ENCODE measurements around the gene GSTO1.

GSTO1 gene

DNA sequence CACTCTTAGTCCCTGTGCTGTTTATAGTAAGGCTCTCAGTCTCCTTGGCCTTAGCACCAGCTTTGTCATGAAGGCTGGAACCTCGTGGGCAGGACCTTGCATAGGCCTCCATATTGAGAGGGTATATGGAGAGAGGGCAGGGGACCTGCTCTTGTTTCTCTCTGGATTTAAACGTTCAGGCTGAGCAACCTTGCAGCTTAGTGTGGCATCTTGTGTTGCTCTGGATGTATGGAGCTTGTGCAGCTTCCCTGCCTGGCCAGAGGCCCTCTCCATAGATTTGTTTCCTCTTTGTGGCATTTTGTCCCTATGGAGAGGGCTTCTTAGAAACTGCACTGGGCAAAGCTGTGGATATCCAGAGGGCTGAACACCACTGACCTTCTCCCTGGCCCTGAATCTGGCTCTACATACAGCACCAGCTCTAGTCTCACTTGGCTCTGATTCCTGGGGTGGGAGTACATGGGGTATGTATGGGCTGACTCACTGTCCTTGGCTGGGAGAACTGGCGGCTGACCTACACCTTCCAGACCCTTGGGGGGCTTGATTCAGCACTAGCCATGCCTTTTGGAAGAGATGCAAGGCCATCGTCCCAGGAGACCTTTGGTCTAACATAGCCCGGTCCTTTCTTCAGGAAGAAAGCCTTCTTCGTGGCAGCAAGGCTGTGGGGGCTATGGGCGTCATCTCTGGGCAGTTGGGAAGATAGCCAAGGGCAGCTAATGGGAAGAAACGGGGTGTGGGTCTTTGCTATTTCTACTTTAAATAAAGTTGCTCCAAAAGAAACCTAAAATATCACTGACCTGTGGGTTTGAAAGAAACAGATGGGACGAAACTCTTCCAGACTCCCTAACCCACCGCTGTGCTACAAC, 53.1 kb downstream of the GSTO1 start:
- no peak for DNase-seq

DNA sequence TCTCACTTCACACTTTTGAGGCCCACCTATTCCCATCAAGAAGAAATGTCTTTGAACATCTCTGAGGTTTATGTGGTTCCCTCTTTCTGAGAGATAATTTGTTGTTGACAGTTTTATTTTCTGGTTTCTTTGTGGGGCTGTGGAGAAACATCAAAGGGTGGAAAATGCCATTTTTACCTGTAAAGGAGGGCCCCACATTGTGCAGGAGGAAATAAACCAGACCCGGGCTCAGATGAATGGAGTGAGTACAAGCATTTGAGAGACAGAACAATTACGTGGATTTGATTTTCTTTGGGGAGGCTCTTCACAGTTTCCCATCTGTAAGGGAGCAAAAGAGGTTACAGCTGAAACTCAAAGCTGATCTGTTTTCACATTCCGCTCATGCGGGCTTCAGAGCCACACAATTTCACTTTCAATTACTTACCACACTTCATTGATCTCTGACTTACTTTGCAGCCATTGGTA, 53.8 kb downstream of the GSTO1 start:
- DNase-seq: no peak

DNA sequence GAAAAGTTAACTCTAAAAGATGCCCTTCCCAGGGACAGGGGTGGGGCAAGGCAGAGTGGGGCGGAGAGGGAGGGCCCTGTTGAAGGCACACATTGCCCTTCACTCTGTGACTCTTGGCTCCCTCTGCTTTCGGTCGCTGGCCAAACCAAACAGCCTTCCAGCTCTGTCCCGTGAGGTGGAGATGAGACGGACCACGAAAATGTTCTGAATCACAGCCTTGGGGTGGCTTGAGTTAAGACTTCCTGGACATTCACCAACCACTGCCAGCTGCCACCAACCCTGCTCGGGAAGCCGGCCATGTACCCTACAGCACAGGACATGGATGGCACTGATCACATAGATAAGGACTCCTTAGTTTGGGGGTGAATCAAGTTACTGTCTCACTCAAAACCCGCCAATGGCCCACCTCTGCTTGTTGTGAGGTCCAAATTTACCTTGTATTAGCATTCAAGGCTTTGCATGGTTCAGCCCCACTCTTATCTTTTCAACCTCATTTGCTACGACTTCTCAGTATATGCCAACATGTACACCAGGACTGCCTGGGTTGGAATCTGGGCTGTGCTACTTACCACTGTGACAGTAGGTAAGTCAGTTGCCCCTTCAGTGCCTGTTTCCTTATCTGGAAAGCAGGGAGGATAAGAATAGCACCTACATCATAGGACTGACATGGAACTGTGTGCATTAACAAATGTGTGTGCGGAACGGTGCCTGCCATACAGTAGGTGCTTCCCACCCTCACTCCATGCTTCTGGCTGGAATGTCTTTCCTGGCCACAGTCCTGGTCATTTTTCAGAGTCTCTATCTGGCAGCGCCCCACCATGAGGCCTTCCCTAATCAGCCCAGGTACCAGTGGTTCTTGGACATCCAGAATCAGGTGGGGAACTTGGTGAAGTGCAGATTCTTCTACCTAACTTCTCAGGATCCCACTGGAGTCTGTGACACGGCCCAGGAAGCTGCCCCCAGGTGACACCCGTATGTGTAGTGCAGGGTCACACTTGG, 55.6 kb downstream of the GSTO1 start:
- DNase-seq: peak; percentile 29

DNA sequence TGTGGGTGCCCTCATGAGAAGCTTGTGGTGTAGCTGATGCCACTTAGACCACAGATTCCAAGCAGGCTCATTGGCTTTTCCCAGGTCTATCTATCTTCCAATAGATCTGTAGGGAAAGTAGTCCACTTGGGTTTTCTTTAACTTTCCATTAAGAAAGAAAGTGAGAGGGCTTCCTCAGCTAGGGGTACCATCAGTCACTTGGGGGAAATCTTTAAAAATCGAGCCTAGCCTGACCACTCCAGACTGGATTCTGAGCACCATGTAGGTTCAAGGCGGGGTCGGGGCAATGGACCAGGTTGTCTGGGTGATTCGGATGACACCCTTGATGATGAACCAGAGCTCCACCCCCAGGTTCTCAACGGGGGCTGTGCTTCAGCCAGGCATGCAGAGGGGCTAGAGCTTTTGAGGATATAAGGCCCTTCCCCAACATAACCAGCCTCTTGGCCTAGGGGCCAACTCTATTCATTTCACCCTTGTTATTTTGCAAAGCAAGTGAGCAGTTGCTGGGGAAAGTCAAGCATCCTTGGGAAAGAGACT, 56.6 kb downstream of the GSTO1 start:
- no peak for DNase-seq

DNA sequence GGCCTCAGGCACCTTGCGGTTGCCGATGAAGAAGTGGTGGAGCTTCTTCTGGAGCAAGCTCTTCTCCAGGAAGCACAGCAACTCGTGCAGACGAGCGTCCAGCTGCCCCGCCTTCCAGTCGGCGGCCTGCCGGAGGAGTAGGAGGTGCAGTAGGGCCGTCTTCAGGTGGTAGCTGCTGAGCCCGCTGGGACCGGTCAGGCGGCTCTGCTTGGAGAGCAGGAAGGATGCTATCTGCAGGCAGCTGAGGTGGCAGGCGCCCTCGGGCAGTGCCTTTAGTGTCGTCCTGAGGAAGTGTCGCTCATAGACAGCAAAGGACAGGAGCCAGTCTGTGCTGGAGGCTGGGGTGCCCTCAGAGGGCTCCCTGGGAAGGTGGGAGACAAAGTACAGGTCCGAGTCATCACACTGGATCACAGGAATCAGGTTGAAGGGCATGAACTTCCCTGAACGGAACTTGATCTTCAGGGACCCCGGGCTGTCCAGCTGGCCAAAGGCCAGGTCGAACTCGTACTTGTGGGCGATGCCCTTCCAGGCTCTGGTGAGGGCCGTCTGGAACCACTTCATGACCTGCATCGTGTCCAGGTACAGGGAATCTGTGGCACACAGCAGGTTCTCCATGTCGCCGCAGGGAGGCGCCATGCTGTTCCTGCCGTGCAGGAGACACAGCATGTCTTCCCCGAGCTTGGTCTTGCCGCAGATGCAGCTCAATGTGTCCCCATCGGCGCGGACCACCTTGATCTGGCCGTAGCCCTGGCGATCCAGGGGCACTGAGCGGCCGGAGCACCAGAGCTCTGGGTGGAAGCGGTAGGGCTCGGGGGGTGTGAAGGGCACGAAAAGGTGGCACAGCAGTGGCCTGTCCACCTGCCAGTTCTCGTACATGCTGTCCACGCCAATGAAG, 60.1 kb downstream of the GSTO1 start:
- no peak for DNase-seq

DNA sequence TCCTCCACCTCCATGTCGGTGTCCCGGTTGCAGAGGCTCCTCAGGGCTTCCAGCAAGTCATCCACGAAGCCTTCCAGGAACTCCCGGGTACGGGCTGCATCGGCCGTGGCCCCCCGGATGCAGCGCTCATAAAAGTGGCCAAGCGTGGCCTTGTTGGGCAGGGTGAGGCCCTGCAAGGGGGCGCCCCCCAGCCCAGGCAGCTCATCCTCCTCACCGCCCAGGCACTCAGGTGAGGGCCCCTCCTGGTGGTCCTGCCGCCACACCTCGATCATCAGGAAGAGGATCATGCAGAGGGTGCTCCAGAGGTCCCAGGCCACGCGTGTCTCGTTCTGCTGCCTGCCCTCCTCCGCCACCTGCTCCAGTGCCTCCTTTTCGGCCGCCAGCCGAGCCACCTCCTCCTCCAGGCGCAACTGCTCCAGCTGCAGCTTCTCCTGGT, 60.8 kb downstream of the GSTO1 start:
- DNase-seq: no peak

DNA sequence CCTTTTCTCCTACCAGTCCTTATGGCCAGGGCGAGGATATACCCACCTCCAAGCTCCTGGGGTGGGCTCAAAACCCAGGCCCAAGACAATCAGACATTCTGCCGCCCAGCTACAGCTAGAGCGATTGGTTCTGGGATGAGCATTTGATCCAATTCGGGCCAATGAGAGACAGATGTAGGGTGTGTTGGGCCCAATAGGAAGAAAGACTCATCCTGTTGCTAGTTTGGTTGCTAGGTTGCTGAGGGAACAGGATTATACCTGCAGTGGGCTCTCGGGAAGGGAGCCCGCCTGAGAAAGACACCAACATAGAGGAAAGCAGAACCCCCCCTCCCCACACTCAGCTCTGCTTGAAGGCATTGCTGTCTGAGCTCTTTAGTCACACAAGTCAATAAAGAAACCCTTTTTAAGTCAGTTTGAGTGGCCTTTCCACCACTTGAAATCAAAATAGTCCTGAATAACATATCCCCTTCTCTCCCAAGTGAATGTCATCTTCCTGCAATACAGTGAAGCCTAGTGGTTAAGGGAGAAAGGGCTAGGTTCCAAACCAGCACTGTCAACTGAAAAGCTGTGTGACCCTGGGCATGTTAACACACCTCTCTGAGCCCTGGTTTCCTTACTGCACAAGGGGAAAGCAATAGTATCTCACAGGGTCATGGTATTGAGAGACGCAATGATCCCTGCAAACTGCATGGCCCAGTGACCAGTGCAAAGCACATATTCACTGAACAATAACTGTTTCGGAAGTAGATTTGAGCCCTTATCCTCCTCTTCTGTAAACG, 61.8 kb downstream of the GSTO1 start:
- DNase-seq: no peak

Data from hematopoietic multipotent progenitor cell treated with erythropoietin and hydrocortisone succinate and interleukin-3 and kit ligand, for 4 days (in vitro differentiated cells).